GM18505 (cell line): ENCODE results near the gene TLE2.
"Not testable (repeated sequence)": the region's sequence is repeated elsewhere in the genome, so short reads cannot be mapped to it uniquely, and the experiment has no call there.

ENCODE experiments used
- ATAC-seq: cut with Tn5 transposase; IDR thresholded peaks from one replicate; pipeline ENCODE4 v1.9.1; 2021; ENCODE audit not compliant: unreplicated experiment
- POLR2A ChIP-seq: IDR thresholded peaks from 4 replicates; pipeline ENCODE4 v1.6.1; 2011; ENCODE audit warnings: borderline replicate concordance; ENCODE audit not compliant: insufficient read depth, insufficient read length; ENCODE audit errors: extremely low read depth

Gene TLE2

GRCh38 chr19:3005345-3005744, 23.7 kb downstream of the TLE2 start:
- no peak for TF ChIP-seq POLR2A
- ATAC-seq = no peak

GRCh38 chr19:3004522-3004921, 24.6 kb downstream of the TLE2 start:
- TF ChIP-seq POLR2A = no peak
- no peak for ATAC-seq

DNA sequence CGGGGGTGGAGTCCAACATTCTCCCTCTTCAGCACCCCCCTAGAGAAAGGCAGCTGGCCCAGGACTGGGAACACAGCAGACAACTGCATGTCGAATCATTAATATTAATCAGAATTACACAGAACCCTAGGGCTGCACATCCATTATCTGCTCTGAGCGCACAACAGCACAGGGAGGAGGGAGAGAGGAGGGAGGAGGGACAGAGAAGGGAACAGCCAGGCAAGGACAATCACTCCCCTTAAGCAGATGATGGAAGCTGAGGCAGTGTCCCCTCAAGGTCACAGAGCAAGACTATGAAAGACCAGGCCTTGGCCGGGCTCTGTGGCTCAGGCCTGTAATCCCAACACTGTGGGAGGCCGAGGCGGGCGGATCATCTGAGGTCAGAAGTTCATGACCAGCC, 26.0 kb downstream of the TLE2 start:
- TF ChIP-seq POLR2A = no peak
- ATAC-seq = no peak

DNA sequence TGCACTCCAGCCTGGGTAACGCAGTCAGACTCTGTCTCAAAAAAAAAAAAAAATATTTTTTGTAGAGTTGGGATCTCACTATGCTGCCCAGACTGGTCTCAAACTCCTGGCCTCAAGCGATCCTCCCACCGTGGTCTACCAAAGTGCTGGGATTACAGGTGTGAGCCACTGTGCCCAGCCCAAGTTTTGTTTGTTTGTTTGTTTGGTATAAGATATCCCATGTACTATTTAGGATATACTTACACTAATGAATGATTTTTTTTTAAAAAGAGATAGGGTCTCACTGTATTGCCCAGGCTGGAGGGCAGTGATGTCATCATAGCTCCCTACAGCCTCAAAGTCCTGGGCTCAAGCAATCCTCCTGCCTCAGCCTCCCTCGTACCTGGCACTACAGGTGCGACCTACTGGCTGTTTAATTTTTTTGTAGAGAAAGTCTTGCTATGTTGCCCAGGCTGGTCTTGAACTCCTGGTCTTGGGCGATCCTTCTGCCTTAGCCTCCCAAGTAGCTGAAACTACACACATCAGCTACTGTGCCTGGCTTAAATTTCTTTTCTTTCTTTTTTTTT, 27.8 kb downstream of the TLE2 start:
- TF ChIP-seq POLR2A = no peak
- no peak for ATAC-seq

GRCh38 chr19:2998642-2999041, 30.4 kb downstream of the TLE2 start:
- TF ChIP-seq POLR2A = no peak
- no peak for ATAC-seq

DNA sequence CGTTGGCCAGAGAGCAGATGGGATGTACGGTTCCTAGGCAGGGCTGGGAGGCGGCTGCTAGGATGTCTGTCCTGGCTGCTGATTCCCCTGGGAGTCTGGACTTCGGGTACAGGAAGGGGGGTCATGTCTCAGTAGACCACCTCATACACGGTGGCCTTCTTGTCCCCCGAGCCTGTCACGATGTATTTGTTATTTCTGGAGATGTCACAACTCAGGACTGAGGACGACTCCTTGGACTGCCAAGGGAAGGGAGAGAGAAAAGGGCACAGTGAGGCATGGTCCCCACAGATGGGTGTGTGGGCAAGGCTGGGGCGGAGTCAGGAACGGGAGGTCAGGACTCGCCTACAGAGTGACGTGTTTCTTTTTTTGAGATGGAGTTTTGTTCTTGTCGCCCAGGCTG, 31.4 kb downstream of the TLE2 start:
- ATAC-seq = no peak
- no peak for TF ChIP-seq POLR2A

DNA sequence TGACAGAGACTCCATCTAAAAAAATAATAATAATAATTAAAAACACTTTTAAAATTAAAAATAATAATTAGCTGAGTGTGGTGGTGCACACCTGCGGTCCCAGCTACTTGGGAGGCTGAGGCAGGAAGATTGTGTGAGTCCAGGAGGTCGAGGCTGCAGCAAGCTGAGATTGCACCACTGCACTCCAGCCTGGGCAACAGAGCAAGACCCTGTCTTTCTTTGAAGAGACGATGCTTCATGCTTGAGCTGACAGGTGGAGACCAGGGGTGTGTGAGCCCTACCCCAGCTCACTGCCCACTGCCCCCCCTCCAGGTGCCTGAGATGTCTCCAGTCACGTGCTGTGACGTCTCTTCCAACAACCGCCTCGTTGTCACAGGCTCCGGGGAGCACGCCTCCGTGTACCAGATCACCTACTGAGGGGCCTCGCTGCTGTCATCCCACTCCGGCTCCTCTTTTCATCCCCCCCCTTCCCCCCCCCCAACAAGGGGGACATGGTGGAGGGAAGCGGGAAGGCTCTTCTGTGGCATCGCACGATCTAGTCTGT, 34.4 kb downstream of the TLE2 start:
- no peak for TF ChIP-seq POLR2A
- ATAC-seq = no peak

DNA sequence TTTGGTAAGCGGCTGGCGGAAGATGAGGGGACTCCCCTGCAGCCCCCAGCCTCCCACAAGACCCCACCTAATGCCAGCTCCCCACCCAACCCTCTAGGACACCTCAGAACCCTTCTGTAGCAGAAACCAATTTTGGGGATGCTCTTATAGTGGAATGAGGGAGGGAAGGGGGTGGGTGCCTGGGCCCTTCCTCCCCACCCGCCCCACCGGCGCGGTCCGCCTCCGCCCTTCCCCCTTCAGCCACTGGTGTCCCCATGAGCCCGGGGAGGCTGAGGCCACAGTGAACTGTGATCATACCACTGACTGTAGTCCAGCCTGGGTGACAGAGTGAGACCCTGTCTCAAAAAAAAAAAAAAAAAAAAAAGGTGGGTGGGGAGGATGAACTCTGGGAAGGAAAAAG, 35.5 kb downstream of the TLE2 start:
- no peak for TF ChIP-seq POLR2A
- no peak for ATAC-seq

DNA sequence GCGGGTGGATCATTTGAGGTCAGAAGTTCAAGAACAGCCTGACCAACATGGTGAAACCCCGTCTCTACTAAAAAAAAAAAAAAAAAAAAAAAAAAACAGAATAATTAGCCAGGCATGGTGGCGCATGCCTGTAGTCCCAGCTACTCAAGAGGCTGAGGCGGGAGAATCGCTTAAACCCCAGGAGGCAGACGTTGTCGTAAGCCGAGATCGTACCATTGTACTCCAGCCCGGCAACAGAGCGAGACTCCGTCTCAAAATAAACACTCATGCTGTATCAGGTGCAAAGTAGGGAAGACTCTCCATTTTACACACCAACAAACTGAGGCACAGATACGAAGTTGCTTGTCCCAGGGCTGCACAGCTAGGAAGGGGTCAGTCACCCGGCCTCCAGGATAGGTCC, 36.1 kb downstream of the TLE2 start:
- no peak for TF ChIP-seq POLR2A
- ATAC-seq = no peak

- ATAC-seq = not testable (repeated sequence)
Observed at GRCh38 chr19:2992333-2992732, 36.7 kb downstream of the TLE2 start.

DNA sequence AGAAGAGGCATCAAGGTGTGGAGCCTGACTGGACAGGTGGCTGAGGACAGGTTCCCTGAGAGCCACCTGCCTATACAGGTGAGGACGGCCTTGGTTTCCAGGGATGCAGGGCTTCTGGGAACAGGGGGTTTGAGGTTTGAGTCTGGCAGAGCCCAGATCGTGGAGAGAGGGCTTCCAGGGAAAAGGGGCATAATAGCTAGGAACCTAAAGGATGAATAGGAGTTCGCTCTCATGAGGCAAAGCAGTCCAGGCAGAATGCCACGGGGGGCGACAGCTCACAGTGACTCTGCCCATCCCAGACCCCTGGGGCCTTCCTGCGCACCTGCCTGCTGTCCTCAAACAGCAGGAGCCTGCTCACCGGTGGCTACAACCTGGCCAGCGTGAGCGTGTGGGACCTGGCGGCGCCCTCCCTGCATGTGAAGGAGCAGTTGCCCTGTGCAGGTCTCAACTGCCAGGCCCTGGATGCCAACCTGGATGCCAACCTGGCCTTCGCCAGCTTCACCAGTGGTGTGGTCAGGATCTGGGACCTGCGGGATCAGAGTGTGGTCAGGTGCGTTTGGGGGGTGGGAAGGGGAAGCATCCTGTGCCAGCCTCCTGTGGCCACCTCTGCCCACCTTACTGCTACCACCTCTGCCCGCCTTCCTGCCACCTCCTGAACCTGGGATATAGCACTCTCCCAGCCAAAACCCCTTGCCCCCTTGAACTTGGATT, 39.7 kb downstream of the TLE2 start:
- no peak for TF ChIP-seq POLR2A
- ATAC-seq = no peak

GRCh38 chr19:2988568-2988967, 40.5 kb downstream of the TLE2 start:
- no peak for TF ChIP-seq POLR2A
- ATAC-seq = no peak

- no peak for ATAC-seq
- no peak for TF ChIP-seq POLR2A
Observed at GRCh38 chr19:2987797-2988196, 41.3 kb downstream of the TLE2 start.

DNA sequence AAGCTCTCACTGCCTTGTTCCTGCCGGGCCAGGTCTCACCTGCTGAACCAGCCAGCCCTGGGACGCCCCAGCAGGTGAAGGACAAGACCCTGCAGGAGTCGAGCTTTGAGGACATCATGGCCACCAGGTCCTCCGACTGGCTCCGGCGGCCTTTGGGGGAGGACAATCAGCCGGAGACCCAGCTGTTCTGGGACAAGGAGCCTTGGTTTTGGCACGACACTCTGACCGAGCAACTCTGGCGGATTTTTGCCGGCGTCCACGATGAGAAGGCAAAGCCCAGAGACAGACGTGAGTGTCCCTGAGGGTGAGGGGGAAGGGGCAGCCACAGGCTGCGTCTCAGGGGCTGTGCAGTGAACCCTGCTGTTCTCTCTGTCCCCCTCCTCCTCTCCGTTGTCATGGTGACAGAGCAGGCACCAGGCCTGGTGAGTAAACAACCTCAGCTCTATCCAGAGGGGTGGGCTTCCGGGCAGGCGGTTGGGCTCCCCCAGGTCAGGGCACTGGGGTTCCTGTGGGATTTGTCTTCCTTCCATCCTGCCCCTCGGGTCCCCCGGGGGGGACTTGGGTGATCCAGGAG, 42.0 kb downstream of the TLE2 start:
- no peak for TF ChIP-seq POLR2A
- no peak for ATAC-seq
